ENCODE measurements around the gene CFAP54.

DNA sequence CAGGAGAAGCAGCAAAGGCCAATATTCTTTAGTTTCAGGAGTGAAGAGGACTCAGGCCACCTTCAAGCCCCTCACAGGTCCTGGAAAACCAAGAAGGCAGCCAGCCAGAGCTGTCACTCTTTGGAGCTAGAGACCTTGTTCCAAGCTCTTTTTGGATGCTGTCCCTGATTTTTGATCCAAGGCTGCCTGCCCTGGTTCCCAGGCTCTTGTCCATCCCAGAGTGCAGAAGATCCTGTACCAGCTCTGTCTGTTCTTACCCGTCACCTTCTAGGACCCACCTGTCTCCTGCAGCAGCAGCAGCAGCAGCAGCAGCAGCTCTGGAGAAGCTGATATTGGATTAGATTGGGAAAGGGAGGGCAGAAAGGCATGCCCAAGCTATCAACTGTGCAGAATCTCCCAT is 260.6 kb downstream of the CFAP54 start:
- TF ChIP-seq, protein P1, sequence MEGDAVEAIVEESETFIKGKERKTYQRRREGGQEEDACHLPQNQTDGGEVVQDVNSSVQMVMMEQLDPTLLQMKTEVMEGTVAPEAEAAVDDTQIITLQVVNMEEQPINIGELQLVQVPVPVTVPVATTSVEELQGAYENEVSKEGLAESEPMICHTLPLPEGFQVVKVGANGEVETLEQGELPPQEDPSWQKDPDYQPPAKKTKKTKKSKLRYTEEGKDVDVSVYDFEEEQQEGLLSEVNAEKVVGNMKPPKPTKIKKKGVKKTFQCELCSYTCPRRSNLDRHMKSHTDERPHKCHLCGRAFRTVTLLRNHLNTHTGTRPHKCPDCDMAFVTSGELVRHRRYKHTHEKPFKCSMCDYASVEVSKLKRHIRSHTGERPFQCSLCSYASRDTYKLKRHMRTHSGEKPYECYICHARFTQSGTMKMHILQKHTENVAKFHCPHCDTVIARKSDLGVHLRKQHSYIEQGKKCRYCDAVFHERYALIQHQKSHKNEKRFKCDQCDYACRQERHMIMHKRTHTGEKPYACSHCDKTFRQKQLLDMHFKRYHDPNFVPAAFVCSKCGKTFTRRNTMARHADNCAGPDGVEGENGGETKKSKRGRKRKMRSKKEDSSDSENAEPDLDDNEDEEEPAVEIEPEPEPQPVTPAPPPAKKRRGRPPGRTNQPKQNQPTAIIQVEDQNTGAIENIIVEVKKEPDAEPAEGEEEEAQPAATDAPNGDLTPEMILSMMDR (IDR thresholded peaks at IDR 0.05; ENCODE audit: poor library complexity, severe bottlenecking) = no peak
- no peak for TF ChIP-seq POLR2AphosphoS5 (IDR thresholded peaks at IDR 0.05)
- no peak for TF ChIP-seq TAF1 (IDR thresholded peaks at IDR 0.05; ENCODE audit: low read depth)
- no peak for TF ChIP-seq RAD21 (conservative IDR thresholded peaks at IDR 0.05)
- TF ChIP-seq EP300 (conservative IDR thresholded peaks at IDR 0.05; ENCODE audit: poor library complexity, severe bottlenecking) = no peak
- TF ChIP-seq SMC3 (conservative IDR thresholded peaks at IDR 0.05; ENCODE audit: poor library complexity) = no peak
- no peak for TF ChIP-seq MXI1 (conservative IDR thresholded peaks at IDR 0.05; ENCODE audit: poor library complexity, severe bottlenecking)
- no peak for TF ChIP-seq EZH2 (IDR thresholded peaks at IDR 0.05; ENCODE audit: borderline replicate concordance, insufficient read depth, low read length, poor library complexity, severe bottlenecking)

All from neural cell (in vitro differentiated cells).